K562 (cell line): ENCODE results near the gene ZC3H6. TPM values are rescaled to one million over a fixed set of nuclear protein-coding genes. Genes with fewer than 3 reads are reported as not detected.

Experiments used
- ATF1 ChIP-seq, 2 experiments: fragments of 450-650 bp in 1 of 2; IDR thresholded peaks; 2 replicates each; pipeline ENCODE4 v1.6.1; 2016; ENCODE audit warnings: missing compliant biosample characterization in 1 of 2, missing genetic modification characterization in 1 of 2
- CBX3 ChIP-seq, 2 experiments: IDR thresholded peaks; 1 replicate in 1 of 2; 2 replicates in 1 of 2; pipeline ENCODE4 v1.6.1; 2012; ENCODE audit warnings: inconsistent platforms in 2 of 2, low read length in 2 of 2, borderline replicate concordance in 1 of 2, control low read depth in 1 of 2
- CHD2 ChIP-seq: IDR thresholded peaks from 2 replicates; pipeline ENCODE4 v1.6.1; 2011; ENCODE audit warnings: low read depth, low read length
- DDX20 ChIP-seq: fragments of 450-650 bp; IDR thresholded peaks from 2 replicates; pipeline ENCODE4 v1.6.1; 2016; ENCODE audit warnings: missing genetic modification characterization, low read depth, mild to moderate bottlenecking, missing compliant biosample characterization, moderate library complexity
- GATA2 ChIP-seq: sonication (generic); formaldehyde crosslinking; IDR thresholded peaks from 2 replicates; pipeline ENCODE4 v1.4.0; 2020; ENCODE audit warnings: mild to moderate bottlenecking, missing genetic modification reagents
- HDAC2 ChIP-seq: fragments of 450-650 bp; IDR thresholded peaks from 2 replicates; pipeline ENCODE4 v1.6.1; 2016; ENCODE audit warnings: mild to moderate bottlenecking
- KLF16 ChIP-seq: IDR thresholded peaks from 2 replicates; pipeline ENCODE4 v1.6.1; 2016; ENCODE audit warnings: antibody characterized with exemption
- LCOR ChIP-seq: sonication (generic); formaldehyde crosslinking; IDR thresholded peaks from 2 replicates; pipeline ENCODE4 v1.8.0; 2022; ENCODE audit warnings: mild to moderate bottlenecking, missing genetic modification reagents
- MBD2 ChIP-seq: sonication (generic); IDR thresholded peaks from 2 replicates; pipeline ENCODE4 v1.6.1; 2016; ENCODE audit warnings: low read depth, borderline replicate concordance
- NRF1 ChIP-seq, 2 experiments: fragments of 450-650 bp; IDR thresholded peaks in 1 of 2; conservative IDR thresholded peaks in 1 of 2; 2 replicates each; pipeline ENCODE4 v1.6.1; 2014; ENCODE audit warnings: mild to moderate bottlenecking in 2 of 2
- RB1 ChIP-seq: fragments of 450-650 bp; IDR thresholded peaks from 2 replicates; pipeline ENCODE4 v1.6.1; 2017; ENCODE audit warnings: low read depth, mild to moderate bottlenecking
- SP2 ChIP-seq: IDR thresholded peaks from 2 replicates; pipeline ENCODE4 v1.6.1; 2011; ENCODE audit warnings: mild to moderate bottlenecking, low read depth, low read length, moderate library complexity; ENCODE audit not compliant: poor library complexity, severe bottlenecking; ENCODE audit errors: extremely low read depth
- TCF3 ChIP-seq: sonication (generic); formaldehyde crosslinking; IDR thresholded peaks from 2 replicates; pipeline ENCODE4 v1.4.0; 2020; ENCODE audit warnings: mild to moderate bottlenecking, missing genetic modification reagents
- ZFP36 ChIP-seq: fragments of 150-350 bp; IDR thresholded peaks from 2 replicates; pipeline ENCODE4 v1.6.1; 2018; ENCODE audit warnings: low read length, low read depth; ENCODE audit not compliant: partially characterized antibody
- ZNF24 ChIP-seq: fragments of 450-650 bp; IDR thresholded peaks from 2 replicates; pipeline ENCODE4 v1.6.1; 2016
- ZNF253 ChIP-seq: fragments of 250-450 bp; sonication (Bioruptor Pico); conservative IDR thresholded peaks from 2 replicates; pipeline ENCODE4 v1.6.1; 2021; ENCODE audit warnings: mild to moderate bottlenecking
- ZNF282 ChIP-seq: sonication (generic); formaldehyde crosslinking; IDR thresholded peaks from 2 replicates; pipeline ENCODE4 v1.8.1; 2023; ENCODE audit warnings: missing genetic modification reagents
- ZNF384 ChIP-seq: IDR thresholded peaks from 2 replicates; pipeline ENCODE4 v1.6.1; 2012; ENCODE audit warnings: low read depth, low read length, improper control_type of control experiment
- ZNF408 ChIP-seq: fragments of 250-450 bp; sonication (Bioruptor Pico); IDR thresholded peaks from 2 replicates; pipeline ENCODE4 v1.4.0; 2020; ENCODE audit warnings: low read depth, mild to moderate bottlenecking, moderate library complexity
- ZNF695 ChIP-seq: fragments of 450-650 bp; formaldehyde crosslinking; IDR thresholded peaks from 2 replicates; pipeline ENCODE4 v1.4.0; 2020; ENCODE audit warnings: mild to moderate bottlenecking, moderate library complexity
- polyA plus RNA-seq, 8 experiments: library from polyadenylated mRNA; depleted of rRNA in 4 of 8; stranded (reverse) in 5 of 8; unstranded in 3 of 8; fragments of >200 nt; fragmentation: Nextera tagmentation in 2 of 8; fragmentation: Illumina TruSeq in 1 of 8; extraction: Ambion mirVana in 2 of 8; extraction: Trizol in 1 of 8; gene quantifications; 2 replicates each; pipeline versions ENCODE4 v1.2.1 to v1.2.3, GENCODE V29; 2011 to 2014; ENCODE audit warnings: inconsistent platforms in 1 of 8, missing spikeins in 1 of 8
- total RNA-seq, 7 experiments: library from RNA; depleted of rRNA in 6 of 7; stranded (reverse); fragments of >200 nt in 6 of 7; fragmentation: Illumina TruSeq in 2 of 7; extraction: Trizol in 2 of 7; gene quantifications; 2 replicates each; pipeline versions ENCODE4 v1.2.1 to v1.2.3, GENCODE V29; 2011 to 2021; ENCODE audit warnings: low replicate concordance in 1 of 7
- TF ChIP-seq, protein P1 (sequence below), 2 experiments: fragments of 450-650 bp in 1 of 2; IDR thresholded peaks; 2 replicates each; pipeline ENCODE4 v1.6.1; 2011 to 2017; ENCODE audit warnings: low read depth in 2 of 2, antibody characterized with exemption in 1 of 2, borderline replicate concordance in 1 of 2, low read length in 1 of 2, mild to moderate bottlenecking in 1 of 2, mixed read lengths in 1 of 2; ENCODE audit not compliant: control insufficient read depth in 1 of 2
- TF ChIP-seq, protein P2 (sequence below): fragments of 450-650 bp; conservative IDR thresholded peaks from 2 replicates; pipeline ENCODE4 v1.6.1; 2016; ENCODE audit warnings: missing genetic modification characterization, low read depth, mild to moderate bottlenecking, control low read depth, missing compliant biosample characterization
- TF ChIP-seq, protein P3 (sequence below): fragments of 450-650 bp; IDR thresholded peaks from 2 replicates; pipeline ENCODE4 v1.6.1; 2016; ENCODE audit warnings: borderline replicate concordance

ZC3H6 gene
- total and polyA plus RNA-seq, 9 of the 15 experiments (the other 6 are each of a cell fraction or from before 2014, with no cell fraction given) = 0.45 to 1.9 (median 1.5) TPM

DNA sequence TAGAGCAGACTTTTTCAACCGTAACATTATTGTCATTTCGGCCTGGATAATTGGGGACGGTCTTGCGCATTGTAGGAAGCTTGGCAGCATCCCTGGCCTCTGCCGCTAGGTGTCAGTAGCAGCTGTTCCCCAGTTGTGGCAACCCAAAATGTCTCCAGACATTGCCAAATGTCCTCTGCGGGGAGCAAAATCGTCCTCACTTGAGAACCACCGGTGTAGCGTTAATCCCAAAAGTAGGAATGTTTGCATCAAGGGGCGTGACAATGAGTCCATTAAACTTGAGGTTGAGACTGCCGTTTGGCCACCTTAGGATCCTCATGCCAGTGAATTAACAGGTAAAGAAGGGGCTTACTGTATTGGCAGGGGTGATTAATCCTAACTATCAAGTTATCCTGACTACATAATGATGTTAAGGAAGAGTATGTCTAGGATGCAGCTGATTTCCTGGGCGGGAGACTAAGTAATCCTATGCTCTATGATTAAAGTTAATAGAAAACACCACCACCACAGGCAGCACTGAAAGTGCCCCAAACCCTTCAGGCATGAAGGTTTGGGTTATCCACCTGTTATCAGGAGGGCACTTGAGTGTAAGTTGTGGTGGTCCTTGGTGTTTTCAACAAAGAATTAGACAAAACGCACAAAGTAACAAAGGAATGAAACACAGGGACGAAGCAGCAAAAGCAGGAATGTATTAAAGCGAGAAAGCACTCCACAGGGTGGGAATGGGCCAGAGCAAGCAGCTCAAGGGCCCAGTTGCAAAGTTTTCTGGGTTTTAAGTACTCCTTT lies 15.7 kb upstream of the ZC3H6 start (continued):
- TF ChIP-seq, protein P1, sequence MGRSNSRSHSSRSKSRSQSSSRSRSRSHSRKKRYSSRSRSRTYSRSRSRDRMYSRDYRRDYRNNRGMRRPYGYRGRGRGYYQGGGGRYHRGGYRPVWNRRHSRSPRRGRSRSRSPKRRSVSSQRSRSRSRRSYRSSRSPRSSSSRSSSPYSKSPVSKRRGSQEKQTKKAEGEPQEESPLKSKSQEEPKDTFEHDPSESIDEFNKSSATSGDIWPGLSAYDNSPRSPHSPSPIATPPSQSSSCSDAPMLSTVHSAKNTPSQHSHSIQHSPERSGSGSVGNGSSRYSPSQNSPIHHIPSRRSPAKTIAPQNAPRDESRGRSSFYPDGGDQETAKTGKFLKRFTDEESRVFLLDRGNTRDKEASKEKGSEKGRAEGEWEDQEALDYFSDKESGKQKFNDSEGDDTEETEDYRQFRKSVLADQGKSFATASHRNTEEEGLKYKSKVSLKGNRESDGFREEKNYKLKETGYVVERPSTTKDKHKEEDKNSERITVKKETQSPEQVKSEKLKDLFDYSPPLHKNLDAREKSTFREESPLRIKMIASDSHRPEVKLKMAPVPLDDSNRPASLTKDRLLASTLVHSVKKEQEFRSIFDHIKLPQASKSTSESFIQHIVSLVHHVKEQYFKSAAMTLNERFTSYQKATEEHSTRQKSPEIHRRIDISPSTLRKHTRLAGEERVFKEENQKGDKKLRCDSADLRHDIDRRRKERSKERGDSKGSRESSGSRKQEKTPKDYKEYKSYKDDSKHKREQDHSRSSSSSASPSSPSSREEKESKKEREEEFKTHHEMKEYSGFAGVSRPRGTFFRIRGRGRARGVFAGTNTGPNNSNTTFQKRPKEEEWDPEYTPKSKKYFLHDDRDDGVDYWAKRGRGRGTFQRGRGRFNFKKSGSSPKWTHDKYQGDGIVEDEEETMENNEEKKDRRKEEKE (IDR thresholded peaks at IDR 0.05; ENCODE audit: borderline replicate concordance in 1 of 2, control insufficient read depth in 1 of 2, low read depth in 2 of 2, low read length in 1 of 2) = no peak
- TF ChIP-seq HDAC2 (no peak), ZNF695 (CRISPR knock-in tag) (no peak), ZNF282 (CRISPR knock-in tag) (no peak), ATF1 (CRISPR knock-in tag; IDR thresholded peaks at IDR 0.05) (no peak), ATF1 (tag; IDR thresholded peaks at IDR 0.05) (no peak; the same call in 1 of the 2 replicates), ZNF384 (0 out of 2 replicates have a peak, but pooled peaks have one; percentile 23), ZFP36 (peak; percentile 17), GATA2 (no peak), KLF16 (peak; percentile 42; the same call in 1 of the 2 replicates), LCOR (peak; percentile 93), DDX20 (tag) (no peak), ZNF24 (no peak), SP2 (no peak), CHD2 (no peak), CBX3 (IDR thresholded peaks at IDR 0.05; ENCODE audit: borderline replicate concordance in 1 of 2, low read length in 2 of 2) (no peak), NRF1 (conservative IDR thresholded peaks at IDR 0.05 in 1 of 2, IDR thresholded peaks at IDR 0.05 in 1 of 2) (peak; percentile 78 to 80), TCF3 (CRISPR knock-in tag) (no peak), ZNF253 (CRISPR knock-in tag) (no peak), RB1 (peak; percentile 71), ZNF408 (CRISPR knock-in tag) (no peak), MBD2 (no peak)
- TF ChIP-seq, protein P2, sequence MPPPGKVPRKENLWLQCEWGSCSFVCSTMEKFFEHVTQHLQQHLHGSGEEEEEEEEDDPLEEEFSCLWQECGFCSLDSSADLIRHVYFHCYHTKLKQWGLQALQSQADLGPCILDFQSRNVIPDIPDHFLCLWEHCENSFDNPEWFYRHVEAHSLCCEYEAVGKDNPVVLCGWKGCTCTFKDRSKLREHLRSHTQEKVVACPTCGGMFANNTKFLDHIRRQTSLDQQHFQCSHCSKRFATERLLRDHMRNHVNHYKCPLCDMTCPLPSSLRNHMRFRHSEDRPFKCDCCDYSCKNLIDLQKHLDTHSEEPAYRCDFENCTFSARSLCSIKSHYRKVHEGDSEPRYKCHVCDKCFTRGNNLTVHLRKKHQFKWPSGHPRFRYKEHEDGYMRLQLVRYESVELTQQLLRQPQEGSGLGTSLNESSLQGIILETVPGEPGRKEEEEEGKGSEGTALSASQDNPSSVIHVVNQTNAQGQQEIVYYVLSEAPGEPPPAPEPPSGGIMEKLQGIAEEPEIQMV = no peak
- TF ChIP-seq, protein P3, sequence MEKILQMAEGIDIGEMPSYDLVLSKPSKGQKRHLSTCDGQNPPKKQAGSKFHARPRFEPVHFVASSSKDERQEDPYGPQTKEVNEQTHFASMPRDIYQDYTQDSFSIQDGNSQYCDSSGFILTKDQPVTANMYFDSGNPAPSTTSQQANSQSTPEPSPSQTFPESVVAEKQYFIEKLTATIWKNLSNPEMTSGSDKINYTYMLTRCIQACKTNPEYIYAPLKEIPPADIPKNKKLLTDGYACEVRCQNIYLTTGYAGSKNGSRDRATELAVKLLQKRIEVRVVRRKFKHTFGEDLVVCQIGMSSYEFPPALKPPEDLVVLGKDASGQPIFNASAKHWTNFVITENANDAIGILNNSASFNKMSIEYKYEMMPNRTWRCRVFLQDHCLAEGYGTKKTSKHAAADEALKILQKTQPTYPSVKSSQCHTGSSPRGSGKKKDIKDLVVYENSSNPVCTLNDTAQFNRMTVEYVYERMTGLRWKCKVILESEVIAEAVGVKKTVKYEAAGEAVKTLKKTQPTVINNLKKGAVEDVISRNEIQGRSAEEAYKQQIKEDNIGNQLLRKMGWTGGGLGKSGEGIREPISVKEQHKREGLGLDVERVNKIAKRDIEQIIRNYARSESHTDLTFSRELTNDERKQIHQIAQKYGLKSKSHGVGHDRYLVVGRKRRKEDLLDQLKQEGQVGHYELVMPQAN = no peak
